A549 (cell line): ENCODE data around the gene ATF4.

Source experiments
- CTCF ChIP-seq: fragments of >200 bp; sonication (Bioruptor Twin); formaldehyde crosslinking; IDR thresholded peaks from 3 replicates; pipeline ENCODE4 v1.5.1; 2016
- JUNB ChIP-seq: fragments of >200 bp; sonication (Bioruptor Twin); formaldehyde crosslinking; IDR thresholded peaks from 2 replicates; pipeline ENCODE4 v1.6.1; 2016
- PHF8 ChIP-seq: fragments of 200-600 bp; sonication (generic); IDR thresholded peaks from 2 replicates; pipeline ENCODE4 v1.6.1; 2016; ENCODE audit warnings: low read depth, mild to moderate bottlenecking, antibody characterized with exemption, moderate library complexity, borderline replicate concordance
- POLR2A ChIP-seq: IDR thresholded peaks from 2 replicates; pipeline ENCODE4 v1.6.1; 2012; ENCODE audit warnings: mild to moderate bottlenecking, low read length
- TF ChIP-seq, protein P1 (sequence below): IDR thresholded peaks from 2 replicates; pipeline ENCODE4 v1.6.1; 2012

GRCh38 chr22:39543095-39543494 lies 22.7 kb downstream of the ATF4 start:
- TF ChIP-seq JUNB (no peak), PHF8 (no peak), POLR2A (no peak), CTCF (peak; percentile 31; the same call in 2 of the 3 replicates)
- TF ChIP-seq, protein P1, sequence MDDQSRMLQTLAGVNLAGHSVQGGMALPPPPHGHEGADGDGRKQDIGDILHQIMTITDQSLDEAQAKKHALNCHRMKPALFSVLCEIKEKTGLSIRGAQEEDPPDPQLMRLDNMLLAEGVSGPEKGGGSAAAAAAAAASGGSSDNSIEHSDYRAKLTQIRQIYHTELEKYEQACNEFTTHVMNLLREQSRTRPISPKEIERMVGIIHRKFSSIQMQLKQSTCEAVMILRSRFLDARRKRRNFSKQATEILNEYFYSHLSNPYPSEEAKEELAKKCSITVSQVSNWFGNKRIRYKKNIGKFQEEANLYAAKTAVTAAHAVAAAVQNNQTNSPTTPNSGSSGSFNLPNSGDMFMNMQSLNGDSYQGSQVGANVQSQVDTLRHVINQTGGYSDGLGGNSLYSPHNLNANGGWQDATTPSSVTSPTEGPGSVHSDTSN, result no peak
